Measurements from ENCODE around the gene PHF5A.

DNA sequence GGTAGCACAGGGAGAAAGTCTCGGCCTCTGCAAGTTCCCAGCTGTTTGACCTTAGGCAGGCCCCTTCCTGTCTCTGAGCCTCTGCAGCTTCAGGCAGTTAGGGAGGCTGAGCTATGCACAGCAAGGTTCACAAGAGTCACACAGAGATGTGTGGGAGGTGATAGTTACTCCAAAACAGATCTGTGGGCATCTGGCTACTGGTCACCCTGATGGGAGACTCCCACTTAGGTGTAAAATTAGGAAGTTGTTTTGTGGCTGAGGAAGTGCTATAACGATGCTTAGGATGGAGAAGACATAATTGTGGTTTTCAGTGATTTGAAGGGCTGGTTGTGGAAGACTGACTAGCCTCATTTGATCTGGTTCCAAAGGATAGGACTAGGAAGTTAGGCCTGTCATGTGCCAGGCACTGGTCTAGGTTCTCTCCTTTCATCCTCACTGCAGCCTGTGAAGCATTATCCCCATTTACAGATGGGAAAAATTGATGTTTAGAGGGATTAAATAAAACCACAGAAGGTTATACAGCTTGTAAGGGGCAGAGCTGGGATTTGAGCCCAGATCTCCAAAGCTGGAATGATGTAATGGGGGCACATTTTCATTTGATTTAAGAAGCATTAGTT is 13.9 kb upstream of the PHF5A start:
- TF ChIP-seq CTCF (IDR thresholded peaks at IDR 0.05) (no peak), POLR2A (IDR thresholded peaks at IDR 0.05) (no peak)

Measured in lower leg skin (tissue), 3 donors.